GM06990 (cell line): ENCODE results near the gene ZNF142.
"Not testable (repeated sequence)": the region's sequence is repeated elsewhere in the genome, so short reads cannot be mapped to it uniquely, and the experiment has no call there.

Experiments used
- DNase-seq: peaks from one replicate; pipeline ENCODE4 v3.0.0-alpha.2; 2011; ENCODE audit not compliant: insufficient read length; ENCODE audit errors: extremely low read depth
- H3K27me3 ChIP-seq: replicated peaks from 2 replicates; pipeline ENCODE4 v1.6.0; 2011; ENCODE audit warnings: low read length; ENCODE audit not compliant: control insufficient read depth, insufficient read depth
- H3K36me3 ChIP-seq: 2 replicates; pipeline ENCODE4 v1.5.1; 2011; ENCODE audit warnings: low read length; ENCODE audit not compliant: control insufficient read depth, insufficient read depth
- H3K4me3 ChIP-seq: replicated peaks from 2 replicates; pipeline ENCODE4 v1.5.1; 2011; ENCODE audit warnings: low read depth, mild to moderate bottlenecking, control low read depth, low read length
- TF ChIP-seq, protein P1 (sequence below): IDR thresholded peaks from 2 replicates; pipeline ENCODE4 v1.5.1; 2011; ENCODE audit warnings: low read length, control low read depth, mild to moderate bottlenecking, inconsistent platforms; ENCODE audit not compliant: insufficient read depth, poor library complexity, severe bottlenecking

ZNF142 gene

DNA sequence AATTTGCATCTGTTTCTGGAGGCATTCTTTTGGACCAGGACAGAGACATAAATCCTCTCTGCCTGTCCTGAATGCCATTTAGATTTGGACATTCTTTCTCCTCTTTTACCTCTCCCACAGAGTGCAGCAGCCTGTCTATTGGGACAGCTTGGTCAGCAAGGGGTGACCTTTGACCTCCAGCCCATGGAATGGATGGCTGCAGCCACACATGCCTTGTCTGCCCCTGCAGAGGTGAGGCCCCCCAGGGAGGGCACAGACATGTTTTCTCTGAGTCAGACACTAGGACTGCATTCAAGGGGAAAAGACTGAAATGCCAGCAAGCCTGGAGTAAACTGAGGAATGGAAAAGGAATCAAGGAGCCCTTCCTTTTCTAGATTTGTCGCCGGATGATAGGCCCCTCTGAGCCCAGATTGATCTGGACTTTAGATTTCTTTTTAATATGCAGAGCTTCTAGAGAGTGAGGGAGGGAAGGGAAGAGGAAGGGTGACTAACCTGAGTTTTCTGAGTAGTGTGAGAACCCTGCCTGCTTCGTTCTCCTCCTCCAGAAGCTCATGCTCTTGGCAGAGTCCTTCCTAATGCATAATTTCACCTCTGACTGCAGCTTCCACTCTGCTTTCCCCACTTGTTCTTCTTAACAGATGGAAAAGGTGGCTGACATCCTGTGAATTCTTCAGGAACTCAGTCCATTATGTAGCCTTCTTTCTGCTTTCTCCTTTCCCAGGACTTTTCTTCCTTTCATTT lies 35.2 kb upstream of the ZNF142 start:
- no peaks in the 10 kb centered on the region for H3K27me3 ChIP-seq
- no peak overlapping the region for H3K4me3 ChIP-seq
- TF ChIP-seq, protein P1, sequence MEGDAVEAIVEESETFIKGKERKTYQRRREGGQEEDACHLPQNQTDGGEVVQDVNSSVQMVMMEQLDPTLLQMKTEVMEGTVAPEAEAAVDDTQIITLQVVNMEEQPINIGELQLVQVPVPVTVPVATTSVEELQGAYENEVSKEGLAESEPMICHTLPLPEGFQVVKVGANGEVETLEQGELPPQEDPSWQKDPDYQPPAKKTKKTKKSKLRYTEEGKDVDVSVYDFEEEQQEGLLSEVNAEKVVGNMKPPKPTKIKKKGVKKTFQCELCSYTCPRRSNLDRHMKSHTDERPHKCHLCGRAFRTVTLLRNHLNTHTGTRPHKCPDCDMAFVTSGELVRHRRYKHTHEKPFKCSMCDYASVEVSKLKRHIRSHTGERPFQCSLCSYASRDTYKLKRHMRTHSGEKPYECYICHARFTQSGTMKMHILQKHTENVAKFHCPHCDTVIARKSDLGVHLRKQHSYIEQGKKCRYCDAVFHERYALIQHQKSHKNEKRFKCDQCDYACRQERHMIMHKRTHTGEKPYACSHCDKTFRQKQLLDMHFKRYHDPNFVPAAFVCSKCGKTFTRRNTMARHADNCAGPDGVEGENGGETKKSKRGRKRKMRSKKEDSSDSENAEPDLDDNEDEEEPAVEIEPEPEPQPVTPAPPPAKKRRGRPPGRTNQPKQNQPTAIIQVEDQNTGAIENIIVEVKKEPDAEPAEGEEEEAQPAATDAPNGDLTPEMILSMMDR: no peak
- DNase-seq: no peak
- H3K36me3 ChIP-seq: peaks cover 8% of the 10 kb centered on the region

DNA sequence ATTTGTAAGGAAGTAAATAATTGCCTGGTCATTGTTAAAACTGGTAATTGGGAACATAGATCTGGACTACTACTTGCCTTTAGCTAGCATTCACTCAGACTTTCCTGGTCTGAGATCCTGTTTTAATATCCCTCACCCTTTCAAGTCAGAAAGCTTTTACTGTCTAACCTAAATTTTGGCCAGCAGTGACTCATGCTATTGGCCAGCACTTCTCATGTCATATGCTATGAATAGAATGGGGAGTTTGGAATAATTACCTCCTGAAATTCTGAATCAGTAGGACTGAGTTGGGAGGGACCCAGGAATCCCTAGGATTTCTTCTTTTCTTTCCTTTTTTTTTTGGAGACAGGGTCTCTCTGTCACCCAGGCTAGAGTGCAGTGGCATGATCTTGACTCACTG lies 31.8 kb upstream of the ZNF142 start:
- H3K4me3 ChIP-seq: no peak overlapping the region
- TF ChIP-seq, protein P1: no peak
- no peak for DNase-seq
- H3K36me3 ChIP-seq: peaks cover 7% of the 10 kb centered on the region
- no peaks in the 10 kb centered on the region for H3K27me3 ChIP-seq

GRCh38 chr2:218687400-218688060 lies 28.1 kb upstream of the ZNF142 start:
- DNase-seq, H3K36me3 ChIP-seq, H3K27me3 ChIP-seq, H3K4me3 ChIP-seq: not testable (repeated sequence)
- TF ChIP-seq, protein P1: peak; percentile 63

- H3K36me3 ChIP-seq: no peaks in the 10 kb centered on the region; the same call in 1 of the 2 replicates
- H3K27me3 ChIP-seq: no peaks in the 10 kb centered on the region
- TF ChIP-seq, protein P1: no peak
- no peak overlapping the region for H3K4me3 ChIP-seq
- no peak for DNase-seq
Observed at GRCh38 chr2:218680061-218680460, 20.6 kb upstream of the ZNF142 start.

DNA sequence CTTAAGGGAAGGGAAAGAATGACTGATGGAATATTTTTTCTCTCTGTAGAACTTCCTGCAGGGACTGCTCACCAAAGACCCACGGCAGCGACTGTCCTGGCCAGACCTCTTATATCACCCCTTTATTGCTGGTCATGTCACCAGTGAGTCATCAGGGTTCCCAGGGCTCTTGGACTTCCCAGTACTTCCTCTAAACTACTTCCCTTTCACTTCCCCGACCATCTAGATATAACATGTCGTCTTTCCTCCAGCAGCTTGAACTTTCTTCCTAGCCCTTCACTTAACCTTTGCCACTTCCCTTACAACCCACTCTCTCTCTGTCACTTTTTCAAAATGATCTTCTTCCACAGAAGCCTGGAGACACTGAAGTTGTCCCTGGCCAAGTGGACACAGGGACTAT lies 19.7 kb upstream of the ZNF142 start:
- TF ChIP-seq, protein P1: no peak
- Histone ChIP-seq H3K27me3 (no peaks in the 10 kb centered on the region), H3K36me3 (no peaks in the 10 kb centered on the region; the same call in 1 of the 2 replicates), H3K4me3 (no peak overlapping the region)
- DNase-seq: no peak
